ENCODE data around the gene OAF.
"Not testable (repeated sequence)": the region's sequence is repeated elsewhere in the genome, so short reads cannot be mapped to it uniquely, and the experiment has no call there.

The OAF gene

GRCh38 chr11:120244476-120245365, 33.9 kb downstream of the OAF start:
- DNase-seq, result peak; percentile 60

DNA sequence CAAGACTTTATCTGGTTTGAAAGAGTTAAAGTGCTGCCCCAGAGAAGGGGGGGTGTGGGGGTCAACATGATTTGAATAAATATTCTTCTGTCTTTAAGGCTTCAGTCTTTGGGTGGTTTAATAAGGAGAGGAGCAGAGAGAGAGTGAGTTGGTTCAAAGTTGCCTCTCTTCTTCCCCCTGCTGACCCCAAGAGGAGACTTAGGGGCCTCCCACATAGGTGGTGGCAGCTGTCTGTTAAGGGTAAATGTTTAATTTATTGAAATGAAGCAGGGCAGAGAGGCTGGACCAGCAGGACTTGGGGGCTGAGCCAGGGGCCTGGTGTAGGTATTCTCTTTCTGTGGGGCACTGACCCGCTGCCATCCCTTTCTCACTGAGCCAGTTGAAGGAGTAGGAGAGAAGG, 34.6 kb downstream of the OAF start:
- no peak for DNase-seq

DNA sequence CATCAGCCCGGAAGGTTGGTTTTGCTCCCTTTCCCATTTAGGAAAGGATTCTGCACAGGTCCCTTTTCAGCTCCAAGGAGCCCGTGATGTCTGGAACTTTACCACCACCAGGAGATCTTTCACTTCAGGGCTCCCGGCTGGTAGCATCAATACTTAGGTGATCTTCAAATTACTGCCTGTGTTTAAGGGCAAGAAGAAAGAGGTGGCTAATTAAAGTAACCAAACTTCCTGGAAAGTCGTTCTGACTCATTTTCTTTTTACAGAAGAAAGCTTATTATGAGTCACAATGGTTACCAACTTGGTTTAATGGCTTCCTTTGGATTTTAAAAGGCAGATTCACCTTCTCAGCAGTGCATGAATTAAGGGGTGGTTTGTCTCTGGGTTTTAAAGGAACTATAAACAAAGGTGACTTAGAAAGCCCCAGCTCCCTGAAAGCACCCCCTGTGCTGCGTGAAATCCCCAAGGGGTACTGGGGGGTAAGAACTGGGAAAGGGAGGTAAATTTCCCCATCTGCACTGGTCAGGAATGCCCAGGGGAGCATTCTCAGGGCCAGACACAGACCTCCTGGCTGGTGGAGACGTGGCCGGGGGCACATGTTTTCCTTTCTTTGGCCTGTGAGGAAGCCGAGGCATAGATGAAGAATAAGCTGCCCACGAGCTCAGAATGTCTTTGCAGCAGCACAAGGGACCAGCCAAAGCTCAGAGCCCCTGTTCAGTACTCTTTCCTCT, 37.9 kb downstream of the OAF start:
- peak; percentile 70 for DNase-seq

DNA sequence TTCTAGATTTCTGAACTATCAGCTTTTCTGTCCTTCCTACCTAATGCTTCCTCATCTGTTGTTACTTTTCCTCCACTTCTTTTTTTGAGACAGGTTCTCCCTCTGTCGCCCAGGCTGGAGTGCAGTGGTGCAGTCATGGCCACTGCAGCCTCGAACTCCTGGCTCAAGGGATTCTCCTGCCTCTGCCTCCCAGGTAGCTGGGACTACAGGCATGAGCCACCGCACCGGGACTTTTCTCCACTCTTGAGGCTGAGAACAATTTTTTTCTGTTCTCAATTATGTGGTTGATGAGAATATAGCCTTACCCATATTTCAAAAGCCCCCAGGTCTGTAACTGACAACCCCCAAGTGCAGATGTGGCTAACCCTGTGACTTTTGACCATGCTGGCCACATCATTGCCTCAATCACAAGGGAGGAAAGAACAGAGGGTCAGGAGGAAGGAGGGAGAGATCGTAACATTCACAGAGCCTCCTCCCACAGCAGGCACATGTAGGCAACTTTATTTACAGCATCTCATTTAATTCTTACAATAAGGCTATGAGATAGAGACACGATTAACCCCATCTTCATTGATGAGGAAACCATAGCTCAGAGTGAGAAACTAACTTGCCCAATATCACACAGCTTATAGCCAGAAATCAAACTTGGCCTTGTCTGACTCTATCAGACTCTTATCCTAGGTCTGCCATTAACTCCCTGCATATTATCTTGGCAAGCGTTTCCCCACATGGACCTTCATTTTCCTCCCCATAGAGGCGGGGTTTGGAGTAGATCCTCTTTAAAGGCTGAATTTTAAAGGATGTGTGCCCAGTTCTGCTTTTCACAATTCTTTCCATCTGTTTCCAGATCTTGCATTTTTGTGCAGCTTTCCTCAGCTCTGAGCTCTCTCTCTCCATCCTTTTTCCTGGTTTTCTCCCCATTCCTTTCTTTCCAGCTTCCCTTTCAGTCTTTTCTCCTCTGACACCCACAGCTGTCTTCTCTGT, 38.7 kb downstream of the OAF start:
- DNase-seq, result no peak

DNA sequence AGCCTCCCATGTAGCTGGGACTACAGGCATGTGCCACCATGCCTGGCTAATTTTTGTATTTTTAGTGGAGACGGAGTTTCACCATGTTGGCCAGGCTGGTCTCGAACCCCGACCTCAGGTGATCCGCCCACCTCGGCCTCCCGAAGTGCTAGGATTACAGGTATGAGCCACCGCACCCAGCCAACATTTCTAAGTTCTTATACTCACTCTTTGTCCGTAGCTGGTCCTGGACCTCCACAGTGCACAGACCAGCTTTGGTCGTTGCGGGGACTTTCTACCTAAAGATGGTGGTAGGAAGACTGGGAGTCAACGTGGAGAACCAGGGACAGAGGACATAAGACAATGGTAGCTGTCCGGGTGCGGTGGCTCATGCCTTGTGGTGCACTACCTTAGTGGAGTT, 42.5 kb downstream of the OAF start:
- not testable (repeated sequence) for DNase-seq

DNA sequence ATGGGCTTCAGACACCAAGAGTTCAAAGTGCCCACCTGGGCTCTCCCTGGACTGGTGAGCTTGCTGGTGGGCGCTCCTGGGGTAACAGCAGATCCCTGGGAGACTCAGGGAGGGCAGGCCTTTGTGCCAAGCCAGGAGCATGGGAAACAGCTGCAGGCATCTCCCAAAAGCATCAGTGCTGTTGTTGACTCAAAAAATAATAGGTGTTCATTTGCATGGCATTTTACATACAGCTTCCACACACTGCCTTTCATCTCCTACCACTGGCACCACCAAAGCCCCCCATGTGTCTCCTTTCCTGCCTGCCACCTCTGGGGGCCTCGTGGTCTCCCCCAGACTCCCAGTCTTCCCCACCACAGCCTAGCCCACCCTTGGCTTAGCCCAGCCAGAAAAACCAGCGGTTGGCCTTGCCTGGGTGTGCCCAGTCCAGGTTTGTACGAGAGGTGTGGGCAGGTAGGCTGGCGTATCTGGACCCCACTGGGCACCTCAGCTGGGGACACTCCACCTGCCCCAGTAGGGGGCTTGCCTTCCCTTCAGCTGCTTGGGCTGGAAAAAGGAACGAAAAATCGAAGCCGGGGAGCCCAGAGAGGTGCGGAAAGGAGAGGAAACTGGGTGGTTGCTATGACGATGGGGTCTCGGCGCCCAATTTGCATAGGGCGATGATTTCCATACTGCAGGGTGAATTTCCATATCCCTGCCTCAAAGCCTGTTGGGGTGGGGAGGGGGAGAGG, 44.1 kb downstream of the OAF start:
- no peak for DNase-seq

GRCh38 chr11:120255519-120255866, 44.7 kb downstream of the OAF start:
- DNase-seq, result no peak

DNA sequence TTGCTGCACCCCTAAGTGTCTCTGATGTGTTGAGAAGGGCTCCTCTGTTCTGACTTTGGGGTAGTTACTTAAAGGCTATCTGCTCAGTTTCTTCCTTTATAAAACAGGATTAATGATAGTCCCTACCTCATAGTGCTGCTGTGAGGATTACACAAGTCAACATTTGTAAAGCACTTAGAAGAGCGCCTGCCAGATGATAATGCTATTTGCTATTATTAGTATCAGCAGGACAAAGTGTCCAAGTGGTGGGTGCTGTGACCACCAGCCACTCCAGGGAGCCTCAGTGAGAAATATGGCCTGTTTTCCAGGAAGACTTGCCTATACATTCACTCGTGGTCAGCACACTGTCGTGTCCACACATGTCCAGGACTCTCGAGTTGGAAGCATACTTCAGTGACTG, 45.3 kb downstream of the OAF start:
- DNase-seq, result no peak

- DNase-seq, result no peak
Observed at GRCh38 chr11:120256779-120257178, 45.9 kb downstream of the OAF start.

DNA sequence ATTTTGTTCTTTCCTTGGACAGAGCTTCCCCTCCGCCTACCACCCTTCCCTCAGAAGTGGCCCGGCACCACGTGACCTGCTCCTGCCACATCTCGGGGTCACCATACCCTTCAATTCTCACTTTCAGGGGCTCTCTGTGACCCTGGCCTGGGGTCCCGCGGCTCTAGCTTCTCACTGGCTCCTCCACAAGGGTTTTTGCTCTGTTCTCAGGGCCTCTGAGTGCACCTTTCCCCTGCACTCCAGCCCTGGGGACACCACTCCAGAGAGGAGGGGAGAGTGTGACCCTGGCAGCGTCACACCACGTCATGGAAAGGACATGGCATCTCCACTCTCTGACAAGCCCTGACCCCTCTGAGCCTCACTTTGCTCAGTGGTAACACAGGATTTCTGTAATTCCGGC, 46.5 kb downstream of the OAF start:
- DNase-seq, result no peak

GRCh38 chr11:120258661-120259060, 47.8 kb downstream of the OAF start:
- DNase-seq, result no peak

DNA sequence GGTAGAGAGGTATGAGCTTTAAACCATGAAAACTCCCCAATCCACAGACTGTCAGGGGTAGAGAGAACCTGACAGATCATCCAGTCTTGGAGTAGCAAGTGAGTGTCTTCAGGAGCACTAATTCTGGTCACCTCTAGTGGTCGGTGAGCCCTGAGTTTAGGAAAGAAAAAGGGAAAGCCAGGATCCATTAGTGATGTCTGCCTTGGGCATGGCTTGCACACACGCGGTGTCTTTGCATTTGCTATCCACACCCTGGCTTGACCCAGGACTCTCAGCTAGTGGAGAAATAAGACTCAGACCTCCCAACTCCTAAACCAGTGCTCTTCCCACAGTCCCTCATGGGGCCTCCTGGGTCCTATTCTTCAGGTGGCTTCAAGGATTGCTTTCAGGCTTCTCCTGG, 48.4 kb downstream of the OAF start:
- DNase-seq, result no peak

DNA sequence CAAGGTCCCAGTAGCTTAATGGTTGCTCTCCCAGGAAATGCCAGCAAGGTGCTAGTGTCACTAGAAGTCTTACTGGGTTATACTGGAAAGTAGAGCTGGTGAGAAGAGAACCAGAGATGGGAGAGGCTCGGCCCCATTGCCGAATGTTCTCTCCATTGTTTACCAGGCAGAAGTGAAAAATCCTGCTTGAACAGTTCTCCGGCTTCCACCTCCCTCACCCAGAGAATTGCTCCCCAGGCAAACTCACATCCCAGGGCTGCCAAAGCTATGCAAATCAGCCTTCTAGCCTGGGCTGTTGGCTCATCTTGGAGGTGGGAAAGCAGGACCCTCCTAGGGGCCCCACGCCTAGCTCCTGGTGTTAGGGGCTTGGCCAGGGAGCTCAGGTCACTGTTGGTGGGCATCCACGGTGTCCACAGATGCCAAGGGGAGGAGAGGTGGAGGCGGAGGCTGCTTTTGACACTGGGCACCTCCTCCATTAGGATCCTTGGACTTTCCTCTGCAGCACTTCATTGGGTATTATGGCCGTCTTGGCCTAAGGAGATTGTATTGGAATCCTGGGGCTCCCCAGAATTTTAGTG, 49.2 kb downstream of the OAF start:
- DNase-seq, result no peak

- no peak for DNase-seq
Observed at GRCh38 chr11:120260616-120261015, 49.8 kb downstream of the OAF start.

- no peak for DNase-seq
Observed at GRCh38 chr11:120261321-120261720, 50.5 kb downstream of the OAF start.

GRCh38 chr11:120261931-120262330, 51.1 kb downstream of the OAF start:
- no peak for DNase-seq

- no peak for DNase-seq
Observed at GRCh38 chr11:120267319-120267718, 56.5 kb downstream of the OAF start.

DNA sequence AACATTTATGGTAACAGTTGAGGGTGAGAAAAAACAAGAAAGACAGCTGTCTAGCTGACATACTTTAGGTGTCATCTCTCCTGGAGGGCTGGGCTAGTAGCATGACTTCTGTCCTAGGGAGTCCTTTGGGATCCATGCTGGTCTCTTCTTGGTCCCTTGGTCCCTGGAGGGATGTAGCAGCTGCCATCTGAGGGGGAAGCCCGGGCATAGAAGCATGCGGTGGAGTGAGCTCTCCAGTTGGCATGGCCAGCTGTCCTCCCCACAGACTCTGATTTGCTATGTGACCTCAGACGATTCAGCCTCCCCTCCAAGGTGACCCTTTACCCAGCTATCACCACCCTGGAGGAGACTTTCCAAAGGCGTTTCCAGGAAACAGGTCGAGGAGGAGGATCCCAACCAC, 57.9 kb downstream of the OAF start:
- DNase-seq, result no peak

GRCh38 chr11:120270386-120270785, 59.6 kb downstream of the OAF start:
- no peak for DNase-seq

DNA sequence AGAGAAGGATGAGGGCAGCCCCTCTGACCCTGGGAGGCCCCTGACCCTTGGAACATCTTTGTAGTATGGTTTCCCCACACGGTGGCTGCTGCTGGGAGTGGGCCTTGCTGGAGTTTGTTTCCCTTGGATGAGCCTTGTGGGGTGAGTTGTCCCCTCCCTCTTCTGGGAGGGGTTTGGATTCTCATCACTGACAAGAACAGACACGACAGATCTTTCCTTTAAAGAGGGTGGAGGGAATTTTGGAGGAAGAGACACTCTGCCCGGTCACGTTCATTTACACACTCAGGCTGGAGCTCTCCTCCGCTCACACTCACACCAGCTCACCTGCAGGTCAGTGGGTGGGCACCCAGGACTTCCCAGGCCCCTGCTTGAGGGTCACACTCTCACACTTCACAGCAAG, 60.8 kb downstream of the OAF start:
- DNase-seq, result no peak

DNA sequence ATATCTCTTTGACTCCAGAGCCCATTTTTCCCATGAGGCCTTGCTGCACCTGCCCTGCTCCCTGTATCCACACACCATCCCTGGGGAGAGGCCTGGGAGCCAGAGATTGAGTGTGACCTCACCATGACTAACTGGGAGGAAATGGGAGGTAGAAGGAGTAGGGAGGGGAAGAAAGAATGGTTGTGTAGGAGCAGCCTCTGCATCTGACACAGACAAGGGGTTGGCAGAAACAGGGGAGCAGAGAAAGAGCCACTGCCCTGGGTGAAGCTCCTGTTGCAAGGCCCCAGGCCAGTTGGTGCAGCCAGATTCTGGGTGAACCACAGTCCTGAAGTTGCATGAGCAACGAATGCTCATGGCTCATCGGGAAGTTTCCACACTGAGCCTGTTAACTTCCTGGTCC, 61.5 kb downstream of the OAF start:
- peak; percentile 78 for DNase-seq

- DNase-seq, result peak; percentile 54
Observed at GRCh38 chr11:120273432-120273831, 62.6 kb downstream of the OAF start.

All from fibroblast of skin of right quadriceps (primary cell).